Measurements from ENCODE around the gene ABCA10. TPM values are rescaled to one million over a fixed set of nuclear protein-coding genes. Genes with fewer than 3 reads are reported as not detected.

Gene ABCA10
- total and polyA plus RNA-seq, 3 donors from 2014 or later, result 11.5 to 16.2 (median 13.6) TPM

DNA sequence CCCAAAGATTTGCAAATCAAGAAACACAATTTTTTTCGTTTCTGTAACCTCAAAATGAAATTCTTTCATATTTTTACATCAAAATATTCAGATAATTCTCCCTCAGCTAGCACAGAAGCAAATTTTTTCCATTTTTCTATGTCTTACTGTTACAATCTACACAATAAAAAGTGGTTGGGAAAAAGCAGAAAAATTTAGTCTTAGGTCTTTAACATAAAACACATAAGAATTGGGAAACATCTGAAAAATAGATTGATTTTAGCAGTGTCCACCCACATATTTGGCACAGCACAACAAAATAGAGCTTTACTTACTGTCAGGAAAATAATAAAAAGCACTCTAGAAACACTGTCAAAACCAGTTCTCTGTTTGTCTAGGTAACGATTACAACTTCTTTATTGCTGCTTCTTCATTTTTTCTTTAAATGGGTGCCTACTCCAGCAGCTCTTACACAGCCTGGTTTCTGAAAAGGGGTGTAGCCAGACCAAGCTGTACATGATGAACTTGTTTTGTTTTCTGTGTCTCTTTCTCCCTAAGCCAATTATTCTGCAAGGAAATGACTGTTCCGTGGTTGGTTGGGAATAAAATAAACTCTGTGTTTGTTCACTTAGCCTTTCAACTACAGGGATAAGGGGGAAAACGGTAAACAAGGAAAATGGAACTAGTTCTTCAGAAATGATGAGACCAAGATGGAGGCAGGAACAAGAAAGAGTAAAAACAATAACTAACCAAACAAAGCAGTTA lies 87.0 kb downstream of the ABCA10 start, which contains the start of gene ABCA6:
Gene ABCA6 (minus strand): TSS at position 465 of the 744 bp plus-strand sequence. CDS start 1,192 bp downstream, outside the sequence.
- WGBS, 2 donors, result 43% methylated on average over 4 of the region's 4 CpGs
- TF ChIP-seq, protein P1, sequence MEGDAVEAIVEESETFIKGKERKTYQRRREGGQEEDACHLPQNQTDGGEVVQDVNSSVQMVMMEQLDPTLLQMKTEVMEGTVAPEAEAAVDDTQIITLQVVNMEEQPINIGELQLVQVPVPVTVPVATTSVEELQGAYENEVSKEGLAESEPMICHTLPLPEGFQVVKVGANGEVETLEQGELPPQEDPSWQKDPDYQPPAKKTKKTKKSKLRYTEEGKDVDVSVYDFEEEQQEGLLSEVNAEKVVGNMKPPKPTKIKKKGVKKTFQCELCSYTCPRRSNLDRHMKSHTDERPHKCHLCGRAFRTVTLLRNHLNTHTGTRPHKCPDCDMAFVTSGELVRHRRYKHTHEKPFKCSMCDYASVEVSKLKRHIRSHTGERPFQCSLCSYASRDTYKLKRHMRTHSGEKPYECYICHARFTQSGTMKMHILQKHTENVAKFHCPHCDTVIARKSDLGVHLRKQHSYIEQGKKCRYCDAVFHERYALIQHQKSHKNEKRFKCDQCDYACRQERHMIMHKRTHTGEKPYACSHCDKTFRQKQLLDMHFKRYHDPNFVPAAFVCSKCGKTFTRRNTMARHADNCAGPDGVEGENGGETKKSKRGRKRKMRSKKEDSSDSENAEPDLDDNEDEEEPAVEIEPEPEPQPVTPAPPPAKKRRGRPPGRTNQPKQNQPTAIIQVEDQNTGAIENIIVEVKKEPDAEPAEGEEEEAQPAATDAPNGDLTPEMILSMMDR (IDR thresholded peaks at IDR 0.05), result no peak
- no peak for TF ChIP-seq POLR2A (IDR thresholded peaks at IDR 0.05)
- Histone ChIP-seq H3K4me1 (peaks cover 3% of the 10 kb centered on the region), H3K36me3 (ENCODE audit: low read depth, missing control alignments) (no peaks in the 10 kb centered on the region), H3K9me3 (no peaks in the 10 kb centered on the region), H3K27me3 (no peaks in the 10 kb centered on the region), H3K4me3 (no peak within 1 kb of the TSS), H3K27ac (peak within 1 kb of the TSS; percentile 17 to 31)
- DNase-seq, result no peak
- intact Hi-C loops (cut with DNase I; ENCODE audit: low total_unique reads), result no loop called here

DNA sequence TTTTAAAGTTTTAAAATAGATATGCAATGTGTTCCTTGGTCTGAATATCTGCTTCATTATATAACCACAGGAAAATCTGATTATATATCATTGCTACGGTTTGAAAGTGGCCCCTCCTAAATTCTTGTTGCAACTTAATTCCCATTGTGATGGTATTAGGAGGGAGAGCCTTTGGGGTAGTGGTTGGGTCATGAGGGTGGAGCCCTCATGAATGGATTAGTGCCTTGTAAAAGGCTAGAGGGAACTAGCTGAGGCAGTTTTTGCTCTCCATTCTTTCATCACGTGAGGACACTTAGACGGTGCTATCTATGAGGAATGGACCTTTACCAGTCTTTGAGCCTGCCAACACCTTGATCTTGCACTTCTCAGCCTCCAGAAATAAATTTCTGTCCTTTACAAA lies 94.5 kb downstream of the ABCA10 start:
- H3K27ac ChIP-seq, result no peak overlapping the region

GRCh38 chr17:69130627-69131296 lies 97.9 kb downstream of the ABCA10 start:
- TF ChIP-seq, protein P1 (IDR thresholded peaks at IDR 0.05), result no peak
- TF ChIP-seq POLR2A (IDR thresholded peaks at IDR 0.05), result no peak
- no peak overlapping the region for H3K27ac ChIP-seq

More for the DNA sequence above, 94.5 kb downstream of the ABCA10 start:
- H3K4me3 ChIP-seq, result no peak overlapping the region
- no peaks in the 10 kb centered on the region for H3K9me3 ChIP-seq
- H3K4me1 ChIP-seq, result no peaks in the 10 kb centered on the region
- H3K36me3 ChIP-seq (ENCODE audit: low read depth, missing control alignments), result no peaks in the 10 kb centered on the region
- TF ChIP-seq, protein P1 (IDR thresholded peaks at IDR 0.05), result no peak
- TF ChIP-seq POLR2A (IDR thresholded peaks at IDR 0.05), result no peak
- intact Hi-C loops (cut with DNase I; ENCODE audit: low total_unique reads), result no loop called here
- DNase-seq, result no peak
- H3K27me3 ChIP-seq, result no peaks in the 10 kb centered on the region
- 81 to 86% methylated on average over 3 of the region's 3 CpGs for WGBS, 2 donors

GRCh38 chr17:69123626-69124025 lies 105.0 kb downstream of the ABCA10 start:
- H3K36me3 ChIP-seq (ENCODE audit: low read depth, missing control alignments), result no peaks in the 10 kb centered on the region
- DNase-seq, result no peak
- H3K27ac ChIP-seq, result no peak overlapping the region
- H3K4me3 ChIP-seq, result no peak overlapping the region
- WGBS, 2 donors, result 92 to 96% methylated on average over 1 of the region's 1 CpG
- intact Hi-C loops (cut with DNase I; ENCODE audit: low total_unique reads), result no loop called here
- TF ChIP-seq, protein P1 (IDR thresholded peaks at IDR 0.05), result no peak
- TF ChIP-seq POLR2A (IDR thresholded peaks at IDR 0.05), result no peak
- no peaks in the 10 kb centered on the region for H3K27me3 ChIP-seq
- H3K4me1 ChIP-seq, result no peaks in the 10 kb centered on the region
- H3K9me3 ChIP-seq, result no peaks in the 10 kb centered on the region

More at GRCh38 chr17:69130627-69131296, 97.9 kb downstream of the ABCA10 start:
- Histone ChIP-seq H3K4me1 (no peaks in the 10 kb centered on the region), H3K9me3 (no peaks in the 10 kb centered on the region), H3K4me3 (no peak overlapping the region), H3K36me3 (ENCODE audit: low read depth, missing control alignments) (no peaks in the 10 kb centered on the region), H3K27me3 (no peaks in the 10 kb centered on the region)
- 77 to 80% methylated on average over 6 of the region's 6 CpGs for WGBS, 2 donors
- intact Hi-C loops (cut with DNase I; ENCODE audit: low total_unique reads), result no loop called here
- DNase-seq, result no peak
